ENCODE results near the gene EFTUD2. TPM values are rescaled to one million over a fixed set of nuclear protein-coding genes. Genes with fewer than 3 reads are reported as not detected.
A peak's percentile ranks its signal among the peaks of the same experiment; 100 is the strongest.

Gene EFTUD2
- total and polyA plus RNA-seq, 2 of the 4 experiments (the other 2 are of a cell fraction), result 72.5 to 126 TPM

GRCh38 chr17:44847586-44847985 is 51.7 kb downstream of the EFTUD2 start, which contains the start of gene HIGD1B:
HIGD1B (plus strand) TSS chr17:44847883; CDS start chr17:44848153, 270 bp downstream.
- Histone ChIP-seq H3K27me3 (ENCODE audit: control insufficient read depth, insufficient read depth, low read length) (no peaks in the 10 kb centered on the region), H2BK15ac (ENCODE audit: low read depth, low read length) (no peak within 1 kb of the TSS), H2AK9ac (replicated peaks; ENCODE audit: low read depth, low read length, poor library complexity) (peak within 1 kb of the TSS; percentile 20), H3K9me3 (ENCODE audit: control insufficient read depth, insufficient read depth, low read length) (no peaks in the 10 kb centered on the region), H2AK5ac (ENCODE audit: low read depth, low read length) (no peak within 1 kb of the TSS), H3K4ac (ENCODE audit: low read depth, low read length) (no peak within 1 kb of the TSS), H3K36me3 (ENCODE audit: control insufficient read depth, insufficient read depth, low read length) (peaks cover 23% of the 10 kb centered on the region), H3K18ac (ENCODE audit: low read depth, low read length) (no peak within 1 kb of the TSS), H4K5ac (ENCODE audit: low read depth, low read length) (no peak within 1 kb of the TSS), H3K56ac (ENCODE audit: extremely low read depth, insufficient read depth, low read length) (no peak within 1 kb of the TSS), H3K79me1 (ENCODE audit: low read depth in 1 of 2, low read length in 2 of 2) (no peaks in the 10 kb centered on the region), H2AFZ (replicated peaks; ENCODE audit: low read length, poor library complexity) (no peak within 1 kb of the TSS), H3K4me3 (ENCODE audit: insufficient read depth, low read depth, low read length) (no peak within 1 kb of the TSS), H3K4me2 (ENCODE audit: low read depth, low read length) (no peak within 1 kb of the TSS), H2BK5ac (ENCODE audit: low read depth, low read length, poor library complexity, severe bottlenecking) (no peak within 1 kb of the TSS), H3K27ac (ENCODE audit: insufficient read depth, low read length) (no peak within 1 kb of the TSS), H3K14ac (replicated peaks; ENCODE audit: low read depth, low read length) (no peak within 1 kb of the TSS), H3K9ac (ENCODE audit: low read depth, low read length) (no peak within 1 kb of the TSS), H4K91ac (ENCODE audit: insufficient read depth, low read depth, low read length) (no peak within 1 kb of the TSS), H4K8ac (ENCODE audit: low read depth in 2 of 2, low read length in 2 of 2) (no peak within 1 kb of the TSS), H3K9me1 (ENCODE audit: insufficient read depth, low read length) (peaks cover 10% of the 10 kb centered on the region), H3K23ac (ENCODE audit: low read depth, low read length) (no peak within 1 kb of the TSS), H2BK120ac (ENCODE audit: low read depth, low read length) (no peak within 1 kb of the TSS), H2BK20ac (ENCODE audit: low read depth, low read length) (no peak within 1 kb of the TSS), H3K4me1 (ENCODE audit: control insufficient read depth, insufficient read depth, low read length) (peaks cover 11% of the 10 kb centered on the region), H4K20me1 (ENCODE audit: insufficient read depth, low read length) (no peaks in the 10 kb centered on the region)
- in situ Hi-C loops (cut with MboI; ENCODE audit: low sequenced_read_pairs) (no loop called here), intact Hi-C loops (cut with micrococcal nuclease) (no loop called here), dilution Hi-C loops (cut with HindIII; ENCODE audit: low sequenced_read_pairs, unreplicated experiment) (no loop called here)
- no TSS peak for BruUV-seq (replicated peaks)
- DNase-seq (no peak), ATAC-seq (ENCODE audit: low read depth) (no peak)
- ChIA-PET CTCF (no interaction called here), POLR2A (ENCODE audit: unreplicated experiment) (interaction anchor here (0.6 kb wide), 1 partner anchor 40 kb away, joined by 3 read pairs; no protein-coding TSS in a partner anchor)
- TF ChIP-seq BHLHE40 (IDR thresholded peaks at IDR 0.05; ENCODE audit: low read depth, low read length) (no peak), MAFK (IDR thresholded peaks at IDR 0.05; ENCODE audit: low read depth, low read length) (no peak), RCOR1 (IDR thresholded peaks at IDR 0.05; ENCODE audit: insufficient replicate concordance, low read length) (no peak), NFE2L2 (IDR thresholded peaks at IDR 0.05; ENCODE audit: low read depth, low read length) (no peak), RFX5 (IDR thresholded peaks at IDR 0.05; ENCODE audit: low read depth, low read length) (no peak), FOS (IDR thresholded peaks at IDR 0.05; ENCODE audit: low read depth, low read length) (no peak), MAZ (IDR thresholded peaks at IDR 0.05; ENCODE audit: borderline replicate concordance, low read depth, low read length) (no peak), RAD21 (IDR thresholded peaks at IDR 0.05; ENCODE audit: low read length) (no peak), ELK1 (IDR thresholded peaks at IDR 0.05; ENCODE audit: borderline replicate concordance, low read depth, low read length) (no peak), CTCF (conservative IDR thresholded peaks at IDR 0.05; ENCODE audit: low read depth, low read length) (no peak), CHD1 (IDR thresholded peaks at IDR 0.05; ENCODE audit: low read depth, low read length) (no peak), USF2 (IDR thresholded peaks at IDR 0.05; ENCODE audit: low read depth, low read length) (no peak), MXI1 (IDR thresholded peaks at IDR 0.05; ENCODE audit: borderline replicate concordance, low read depth, low read length) (no peak), POLR2A (IDR thresholded peaks at IDR 0.05; ENCODE audit: low read depth, low read length) (no peak), CEBPB (IDR thresholded peaks at IDR 0.05; ENCODE audit: low read depth, low read length) (no peak), SMC3 (IDR thresholded peaks at IDR 0.05; ENCODE audit: low read depth, low read length) (no peak)
- WGBS, 2 experiments (ENCODE audit: extremely low coverage in 2 of 2, insufficient read length in 1 of 2), result no CpG with 5 or more reads among the region's 2 CpGs

All from IMR-90 (cell line).